HG02571 (cell line): Measurements from ENCODE around the gene NTRK1.
A peak's percentile ranks its signal among the peaks of the same experiment; 100 is the strongest.

Experiments used
- ATAC-seq: cut with Tn5 transposase; IDR thresholded peaks from one replicate; pipeline ENCODE4 v1.9.1; 2021; ENCODE audit warnings: mild to moderate bottlenecking, moderate library complexity; ENCODE audit not compliant: unreplicated experiment

NTRK1 gene

GRCh38 chr1:156860628-156861423 is at the start of gene NTRK1:
NTRK1 (plus strand) TSS chr1:156860865; CDS start chr1:156860935, 70 bp downstream.
- no peak for ATAC-seq

GRCh38 chr1:156811168-156811567 is 49.5 kb upstream of the NTRK1 start:
- no peak for ATAC-seq

DNA sequence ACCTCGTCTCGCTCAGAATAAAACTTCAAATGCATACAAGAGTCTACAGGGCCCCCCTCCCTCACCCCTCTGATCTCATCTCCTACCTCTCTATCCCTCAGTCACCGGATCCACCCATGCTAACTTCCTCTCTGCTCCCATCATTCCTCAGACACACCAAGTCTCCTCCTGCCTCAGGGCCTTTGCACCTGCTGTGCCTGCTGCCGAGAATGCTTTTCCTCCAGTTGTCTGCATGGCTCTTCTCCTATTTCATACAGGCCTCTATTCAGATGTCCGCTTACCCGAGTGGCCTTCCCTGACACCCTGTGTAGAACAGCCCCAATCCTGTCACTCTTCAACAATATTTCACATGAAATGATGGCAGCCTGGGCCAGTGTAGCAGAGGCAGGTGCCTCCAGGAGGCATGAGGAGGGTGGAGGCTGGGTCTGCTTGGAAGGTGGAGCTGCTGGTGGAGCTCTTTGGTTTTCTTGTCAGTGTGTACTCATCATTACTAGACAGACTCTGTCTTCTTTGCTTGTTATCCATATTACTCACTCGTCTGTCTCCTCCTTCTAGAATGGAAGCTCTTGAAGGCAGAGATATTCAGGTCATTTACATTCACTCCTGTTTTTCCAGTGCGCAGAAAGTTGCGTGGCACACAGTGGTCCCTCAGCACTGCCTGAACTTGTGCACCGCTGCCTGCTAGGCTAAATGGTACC is 48.2 kb upstream of the NTRK1 start:
- no peak for ATAC-seq

- no peak for ATAC-seq
Measured at GRCh38 chr1:156813298-156813697, 47.4 kb upstream of the NTRK1 start.

DNA sequence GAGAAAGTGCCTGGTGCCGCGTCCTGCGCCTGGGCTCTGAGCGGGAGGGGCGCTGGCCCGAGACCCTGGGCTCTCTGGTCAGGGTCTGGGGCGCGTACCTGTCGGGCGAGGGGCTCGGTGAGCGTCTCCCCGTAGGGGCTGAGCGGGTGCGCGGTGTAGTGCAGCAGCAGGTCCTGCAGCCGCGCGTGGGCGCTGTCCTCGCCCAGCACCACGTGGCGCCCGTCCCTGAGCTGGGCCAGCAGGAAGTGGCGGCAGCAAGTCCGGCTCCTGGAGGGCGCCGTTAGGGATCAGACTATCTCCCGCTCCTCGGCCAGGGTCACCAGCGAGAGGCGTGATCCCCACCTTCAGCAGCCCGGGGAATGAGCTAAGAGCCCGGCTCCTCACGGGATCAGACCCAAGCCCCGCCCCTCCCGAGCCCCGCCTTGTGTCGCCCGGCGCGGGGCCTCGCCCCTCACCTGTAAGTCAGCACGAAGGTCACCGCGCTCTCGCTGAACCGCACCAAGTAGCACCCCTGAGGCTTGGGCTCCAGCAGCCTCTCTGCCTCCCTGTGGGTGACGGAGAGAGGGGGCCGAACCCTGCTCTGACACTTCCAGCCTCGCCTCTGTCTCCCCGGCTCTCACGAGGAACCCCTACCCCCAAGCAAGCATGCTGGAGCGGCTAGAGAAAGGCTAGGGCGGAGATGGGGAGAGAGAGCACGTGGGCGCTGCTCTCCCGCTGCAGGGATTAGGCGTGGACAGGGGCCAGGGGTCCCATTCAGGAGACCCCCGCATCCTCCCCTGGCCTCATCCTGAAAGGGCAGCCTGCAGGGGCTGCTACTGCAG is 46.7 kb upstream of the NTRK1 start:
- ATAC-seq = no peak

DNA sequence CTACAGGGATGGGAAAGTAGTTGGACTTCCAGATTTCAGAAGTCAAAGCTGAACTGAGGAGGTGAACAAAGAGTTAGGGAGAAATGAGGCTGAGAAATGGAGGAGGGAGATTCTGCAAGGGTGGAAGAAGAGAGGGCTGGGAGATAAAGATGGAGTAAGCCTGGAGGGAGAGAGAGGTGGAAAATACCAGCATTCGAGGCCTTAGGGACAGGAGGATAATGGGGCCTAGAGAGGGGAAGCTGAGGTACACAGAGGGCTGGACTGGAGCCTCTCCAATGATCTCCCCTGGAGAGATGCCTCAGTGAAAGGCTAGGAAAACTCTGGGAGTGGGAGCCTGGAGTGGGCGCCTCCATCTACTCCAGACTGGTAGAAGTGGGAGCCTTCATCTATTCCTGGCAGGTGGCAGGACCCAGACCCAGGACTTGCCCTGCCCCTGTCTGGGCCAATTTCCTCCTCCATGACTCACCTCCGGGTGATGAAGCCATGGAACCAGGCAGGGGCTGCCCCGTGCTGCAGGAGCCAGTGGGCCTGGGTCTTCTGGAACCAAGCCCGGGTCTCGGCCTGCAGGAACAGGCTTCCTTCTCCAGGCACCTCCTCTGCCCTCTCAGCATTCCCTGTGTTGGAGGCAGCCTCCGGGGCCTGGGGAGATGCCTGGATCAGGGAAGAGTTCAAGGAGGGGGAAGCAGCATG is 45.9 kb upstream of the NTRK1 start:
- ATAC-seq = no peak

DNA sequence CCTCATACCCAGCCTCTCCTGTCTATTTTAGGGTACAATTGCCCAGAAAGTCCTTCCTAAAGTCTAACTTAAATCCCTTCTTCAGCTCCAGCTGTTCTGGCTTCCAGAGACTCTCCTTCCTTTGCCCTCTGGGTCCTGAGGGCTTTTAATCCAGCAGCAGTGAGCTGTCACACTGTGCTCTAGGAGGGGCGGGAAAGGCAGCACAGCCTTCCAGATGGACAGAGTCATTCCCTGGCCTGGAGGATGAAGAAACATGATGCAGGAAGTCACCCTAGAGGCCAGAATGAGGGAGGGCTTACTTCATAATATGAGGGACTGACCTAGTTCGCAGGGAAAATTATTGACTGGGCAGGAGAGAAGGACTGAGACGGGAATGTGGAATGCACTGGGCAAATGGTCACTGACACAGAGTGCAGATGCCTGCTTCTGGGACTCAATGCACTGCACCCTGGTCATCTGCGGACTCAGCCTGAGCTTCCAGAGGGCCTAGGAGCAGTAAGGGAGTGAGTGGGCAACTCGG is 45.3 kb upstream of the NTRK1 start:
- no peak for ATAC-seq

GRCh38 chr1:156815961-156816422 is 44.7 kb upstream of the NTRK1 start:
- ATAC-seq = no peak

DNA sequence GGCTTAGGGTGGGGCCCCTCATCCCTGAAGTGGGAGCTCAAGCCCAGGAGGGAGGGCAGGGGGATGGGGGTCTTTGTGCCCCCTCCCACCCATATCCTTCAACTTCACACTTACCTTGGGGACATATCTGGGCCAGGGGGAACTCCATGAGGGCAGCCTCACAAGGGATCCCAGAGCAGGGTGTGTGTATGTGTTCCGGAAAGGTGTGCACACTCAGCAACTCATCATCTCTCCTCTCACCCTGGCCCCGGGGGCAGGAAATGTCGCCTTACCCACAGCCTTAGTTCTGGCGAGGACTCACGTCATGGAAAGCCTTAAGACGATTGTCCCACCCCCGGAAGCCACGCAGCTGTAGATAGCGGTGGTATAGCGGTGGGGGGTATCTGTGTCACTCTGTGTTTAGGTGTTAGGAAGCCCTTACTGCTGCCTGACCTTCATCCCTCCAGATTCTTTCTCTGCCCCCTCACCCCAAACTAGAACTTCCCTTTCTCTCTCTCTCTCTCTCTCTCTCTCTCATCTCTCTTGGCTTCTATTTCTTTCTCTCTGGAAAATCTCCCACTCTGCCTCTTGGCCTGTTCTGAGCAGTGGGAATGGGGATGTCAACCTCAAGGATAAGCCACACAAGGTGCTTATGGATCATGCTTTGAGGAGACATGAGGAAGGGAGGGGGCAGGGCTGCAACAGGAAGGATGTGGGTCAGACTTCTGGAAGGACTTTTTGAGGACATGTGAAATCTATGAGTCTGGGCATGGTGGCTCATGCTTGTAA is 43.9 kb upstream of the NTRK1 start, which contains the start of gene SH2D2A:
SH2D2A (minus strand) TSS at position 288 of the 768 bp plus-strand sequence; CDS start at position 148, 140 bp downstream.
- ATAC-seq = no peak

DNA sequence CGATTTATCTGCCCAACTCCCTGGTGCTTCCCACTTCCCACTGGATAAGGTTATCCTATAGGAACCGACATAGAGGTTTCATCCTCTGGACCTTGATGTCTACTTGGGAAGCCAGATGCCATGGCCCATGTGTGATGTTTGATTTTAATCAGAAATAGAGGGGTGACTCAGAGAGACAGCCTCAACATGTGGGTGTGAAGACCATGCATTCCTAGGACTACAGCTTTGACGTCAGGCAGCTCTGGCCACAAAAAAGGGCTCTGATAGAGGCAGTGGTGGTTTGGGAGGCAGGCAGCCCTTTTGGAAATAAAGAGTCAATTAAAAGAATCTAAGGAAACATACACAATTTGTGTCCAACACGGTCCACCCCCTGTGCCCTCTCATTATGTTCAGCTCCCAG is 38.9 kb upstream of the NTRK1 start:
- ATAC-seq = no peak

DNA sequence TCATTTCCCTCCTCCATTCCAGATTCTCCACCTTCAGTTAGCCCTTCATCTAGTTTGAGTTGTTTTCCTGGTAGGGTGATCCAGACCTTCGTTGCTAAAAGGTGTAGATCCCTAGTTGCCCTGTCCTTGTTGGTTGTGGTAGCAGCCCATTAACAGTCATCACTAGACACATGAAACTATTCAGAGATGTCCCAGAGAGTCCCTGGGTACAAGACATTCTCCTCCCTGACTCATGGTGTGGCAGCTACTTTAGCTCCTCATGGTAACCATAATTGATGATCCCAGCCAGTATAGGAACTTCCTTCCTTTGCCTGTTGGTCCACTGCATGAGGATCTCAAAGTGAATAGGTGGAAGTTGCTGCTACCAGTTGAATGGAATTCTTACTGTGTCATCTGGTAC is 38.0 kb upstream of the NTRK1 start:
- ATAC-seq = no peak

GRCh38 chr1:156823210-156823790 is 37.4 kb upstream of the NTRK1 start:
- no peak for ATAC-seq

DNA sequence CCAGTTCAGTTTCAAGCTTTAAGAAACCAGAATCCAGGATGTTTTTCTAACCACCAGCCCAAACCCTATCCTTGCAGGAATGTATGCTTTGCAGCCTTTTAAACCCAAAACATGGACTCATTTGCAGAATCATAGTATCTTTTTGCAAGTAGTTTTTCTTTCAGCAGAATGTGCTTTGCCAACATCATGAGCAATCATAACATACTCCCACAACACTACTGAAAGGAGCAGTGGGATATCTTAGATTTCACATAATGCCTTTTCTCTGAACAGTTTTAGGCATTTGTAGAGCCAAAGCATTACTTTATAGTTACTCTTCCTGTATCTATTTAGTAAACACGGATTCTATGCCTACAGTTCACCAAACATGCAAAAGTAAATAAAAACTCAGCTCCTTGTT is 34.0 kb upstream of the NTRK1 start:
- ATAC-seq = no peak

DNA sequence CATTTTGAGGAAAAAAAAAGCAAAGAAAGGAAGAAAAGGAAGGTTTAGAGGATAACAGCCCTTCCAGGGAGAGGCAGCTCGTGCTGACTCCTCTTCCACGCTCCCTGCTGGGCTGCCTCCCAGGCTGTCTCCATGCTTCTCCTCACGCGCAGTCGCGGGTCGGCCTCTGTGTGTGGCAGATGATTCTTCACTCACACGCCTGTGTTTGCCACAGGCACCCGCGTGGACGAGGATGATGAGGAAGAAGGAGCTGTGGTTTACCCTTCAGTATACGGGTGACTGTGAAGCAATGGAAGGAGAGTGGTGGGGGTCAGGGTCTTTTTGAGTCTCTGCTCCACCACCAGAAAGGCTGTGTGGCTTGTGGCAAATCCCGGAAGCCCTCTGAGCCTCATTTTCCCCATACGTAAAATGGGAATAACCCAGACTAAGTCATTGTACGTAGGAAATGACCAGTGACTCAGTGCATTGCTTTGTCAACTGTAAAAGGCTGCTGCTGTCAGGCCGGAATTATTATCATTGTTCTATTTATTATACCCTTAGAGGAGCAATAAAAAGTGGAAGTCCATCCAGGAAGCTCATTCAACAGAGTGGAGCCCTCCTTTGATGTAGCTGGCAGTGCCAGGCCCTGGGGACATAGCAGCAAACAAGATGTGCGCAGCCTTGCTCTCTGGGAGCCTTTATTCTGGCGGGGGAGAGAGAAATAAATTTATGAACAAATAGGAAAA is 32.1 kb upstream of the NTRK1 start:
- no peak for ATAC-seq

GRCh38 chr1:156832434-156832833 is 28.2 kb upstream of the NTRK1 start:
- ATAC-seq = no peak

DNA sequence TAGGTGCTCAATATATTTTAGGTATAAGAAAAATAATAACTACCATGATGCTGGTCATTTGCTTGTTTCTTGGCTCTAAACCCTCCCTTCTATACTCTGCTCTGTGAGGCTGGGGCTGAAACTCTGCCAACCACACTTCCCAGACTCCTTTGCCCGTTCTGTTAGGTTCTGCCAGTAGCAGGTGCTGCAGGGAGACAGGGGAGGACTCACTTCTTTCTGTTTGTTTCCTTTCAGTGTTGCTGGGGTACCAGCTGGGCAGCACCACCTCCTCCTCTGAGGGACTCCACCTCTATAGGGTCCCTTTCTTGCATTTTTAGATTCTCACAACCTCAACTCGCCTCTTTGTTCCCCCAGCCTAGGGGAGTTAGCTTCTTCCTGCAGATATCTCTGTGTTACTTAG is 27.1 kb upstream of the NTRK1 start:
- no peak for ATAC-seq

DNA sequence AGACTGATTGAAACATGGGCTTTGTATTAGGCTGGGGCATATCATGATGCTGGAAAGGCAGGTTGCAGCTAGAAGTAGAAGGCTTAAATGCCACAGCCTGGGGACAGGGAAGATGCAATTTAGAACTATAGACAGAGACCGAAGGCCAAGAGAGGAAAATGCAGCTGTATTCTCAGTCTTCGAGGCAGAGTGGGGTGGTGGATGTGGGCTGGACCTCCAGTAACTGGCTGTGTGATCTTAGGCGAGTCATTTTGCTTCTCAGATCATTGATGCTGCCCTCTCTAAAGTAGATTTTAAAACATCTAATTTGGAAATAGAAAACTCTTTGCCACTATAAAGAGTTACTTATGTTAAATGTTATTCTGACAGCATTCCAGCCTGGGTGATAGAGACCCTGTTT is 26.3 kb upstream of the NTRK1 start:
- no peak for ATAC-seq

DNA sequence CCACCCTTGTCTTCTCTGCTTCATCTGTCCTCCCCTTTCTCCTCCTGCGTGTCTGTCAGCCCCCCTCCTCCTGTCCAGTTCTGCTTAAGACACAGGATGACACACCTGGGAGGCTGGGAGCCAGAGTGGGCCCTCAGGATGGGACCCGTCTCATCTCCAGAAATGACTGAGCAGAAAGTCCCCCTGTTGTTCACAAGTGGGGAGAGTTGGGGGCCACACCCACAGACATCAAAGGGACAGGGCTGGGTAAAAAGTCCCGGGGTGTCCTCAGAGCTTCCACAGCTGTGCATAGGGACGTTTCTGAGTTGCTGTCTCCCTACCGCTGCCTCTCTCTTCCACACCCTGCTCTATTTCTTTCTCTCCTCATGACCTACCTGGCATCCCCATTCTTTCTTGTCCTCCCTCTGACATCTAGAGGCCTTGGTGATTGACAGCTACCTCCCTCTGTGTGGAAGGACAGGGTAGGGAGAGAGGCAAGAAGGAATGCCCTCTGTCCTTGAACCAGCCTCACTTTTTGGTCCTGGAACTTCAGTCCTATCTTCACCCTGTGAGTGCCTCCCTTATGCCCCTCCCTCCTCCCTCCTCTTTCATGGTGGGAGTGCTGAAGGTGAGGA is 24.5 kb upstream of the NTRK1 start:
- peak; percentile 47 for ATAC-seq
